Measurements from ENCODE around the gene SAMHD1. TPM values are rescaled to one million over a fixed set of nuclear protein-coding genes. Genes with fewer than 3 reads are reported as not detected.

Gene SAMHD1
- total and polyA plus RNA-seq, 2 experiments from 2014 or later, result 27.0 to 29.5 TPM

GRCh38 chr20:36926653-36927200 lies 24.8 kb downstream of the SAMHD1 start:
- H3K27me3 ChIP-seq, result no peaks in the 10 kb centered on the region
- H3K4me2 ChIP-seq, result no peak overlapping the region
- WGBS (ENCODE audit: low lambda C conversion rate, missing lambda C conversion rate), result 93% methylated on average over 6 of the region's 6 CpGs
- peaks cover 6% of the 10 kb centered on the region for H3K4me1 ChIP-seq (ENCODE audit: insufficient read depth)
- H3K79me2 ChIP-seq, result no peaks in the 10 kb centered on the region
- H2AFZ ChIP-seq, result no peak overlapping the region
- H3K36me3 ChIP-seq (replicated peaks; ENCODE audit: insufficient read depth, low read depth), result no peaks in the 10 kb centered on the region
- no peak for DNase-seq (ENCODE audit: low spot score)
- H3K9me2 ChIP-seq (replicated peaks; ENCODE audit: insufficient read depth), result no peaks in the 10 kb centered on the region
- H3K27ac ChIP-seq, result no peak overlapping the region
- H4K20me1 ChIP-seq (ENCODE audit: insufficient read depth, poor library complexity, severe bottlenecking), result no peaks in the 10 kb centered on the region
- H3K4me3 ChIP-seq, result no peak overlapping the region
- H3K9me3 ChIP-seq (ENCODE audit: low read depth), result no peaks in the 10 kb centered on the region
- TF ChIP-seq, protein P1, sequence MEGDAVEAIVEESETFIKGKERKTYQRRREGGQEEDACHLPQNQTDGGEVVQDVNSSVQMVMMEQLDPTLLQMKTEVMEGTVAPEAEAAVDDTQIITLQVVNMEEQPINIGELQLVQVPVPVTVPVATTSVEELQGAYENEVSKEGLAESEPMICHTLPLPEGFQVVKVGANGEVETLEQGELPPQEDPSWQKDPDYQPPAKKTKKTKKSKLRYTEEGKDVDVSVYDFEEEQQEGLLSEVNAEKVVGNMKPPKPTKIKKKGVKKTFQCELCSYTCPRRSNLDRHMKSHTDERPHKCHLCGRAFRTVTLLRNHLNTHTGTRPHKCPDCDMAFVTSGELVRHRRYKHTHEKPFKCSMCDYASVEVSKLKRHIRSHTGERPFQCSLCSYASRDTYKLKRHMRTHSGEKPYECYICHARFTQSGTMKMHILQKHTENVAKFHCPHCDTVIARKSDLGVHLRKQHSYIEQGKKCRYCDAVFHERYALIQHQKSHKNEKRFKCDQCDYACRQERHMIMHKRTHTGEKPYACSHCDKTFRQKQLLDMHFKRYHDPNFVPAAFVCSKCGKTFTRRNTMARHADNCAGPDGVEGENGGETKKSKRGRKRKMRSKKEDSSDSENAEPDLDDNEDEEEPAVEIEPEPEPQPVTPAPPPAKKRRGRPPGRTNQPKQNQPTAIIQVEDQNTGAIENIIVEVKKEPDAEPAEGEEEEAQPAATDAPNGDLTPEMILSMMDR (IDR thresholded peaks at IDR 0.05; ENCODE audit: poor library complexity), result no peak
- TF ChIP-seq EZH2 (IDR thresholded peaks at IDR 0.05; ENCODE audit: borderline replicate concordance) (no peak), EZH2phosphoT487 (IDR thresholded peaks at IDR 0.05; ENCODE audit: low read depth, severe bottlenecking, unreplicated experiment) (no peak)

GRCh38 chr20:36925234-36925633 lies 26.3 kb downstream of the SAMHD1 start:
- TF ChIP-seq EZH2phosphoT487 (IDR thresholded peaks at IDR 0.05; ENCODE audit: low read depth, severe bottlenecking, unreplicated experiment), result no peak
- no peak for TF ChIP-seq EZH2 (IDR thresholded peaks at IDR 0.05; ENCODE audit: borderline replicate concordance)
- TF ChIP-seq, protein P1 (IDR thresholded peaks at IDR 0.05; ENCODE audit: poor library complexity), result no peak
- no peaks in the 10 kb centered on the region for H3K27me3 ChIP-seq
- 82% methylated on average over 2 of the region's 2 CpGs for WGBS (ENCODE audit: low lambda C conversion rate, missing lambda C conversion rate)
- no peaks in the 10 kb centered on the region for H3K9me2 ChIP-seq (replicated peaks; ENCODE audit: insufficient read depth)
- no peak for DNase-seq (ENCODE audit: low spot score)
- H4K20me1 ChIP-seq (ENCODE audit: insufficient read depth, poor library complexity, severe bottlenecking), result no peaks in the 10 kb centered on the region
- H3K4me3 ChIP-seq, result no peak overlapping the region
- no peak overlapping the region for H3K27ac ChIP-seq
- H3K9me3 ChIP-seq (ENCODE audit: low read depth), result no peaks in the 10 kb centered on the region
- no peaks in the 10 kb centered on the region for H3K79me2 ChIP-seq
- H2AFZ ChIP-seq, result no peak overlapping the region
- no peak overlapping the region for H3K4me2 ChIP-seq
- no peaks in the 10 kb centered on the region for H3K4me1 ChIP-seq (ENCODE audit: insufficient read depth)
- no peaks in the 10 kb centered on the region for H3K36me3 ChIP-seq (replicated peaks; ENCODE audit: insufficient read depth, low read depth)

- WGBS (ENCODE audit: low lambda C conversion rate, missing lambda C conversion rate), result 90% methylated on average over 9 of the region's 9 CpGs
- no peak for DNase-seq (ENCODE audit: low spot score)
- no peak overlapping the region for H3K27ac ChIP-seq
These were observed 27.1 kb downstream of the SAMHD1 start for GRCh38 chr20:36924167-36925045.

DNA sequence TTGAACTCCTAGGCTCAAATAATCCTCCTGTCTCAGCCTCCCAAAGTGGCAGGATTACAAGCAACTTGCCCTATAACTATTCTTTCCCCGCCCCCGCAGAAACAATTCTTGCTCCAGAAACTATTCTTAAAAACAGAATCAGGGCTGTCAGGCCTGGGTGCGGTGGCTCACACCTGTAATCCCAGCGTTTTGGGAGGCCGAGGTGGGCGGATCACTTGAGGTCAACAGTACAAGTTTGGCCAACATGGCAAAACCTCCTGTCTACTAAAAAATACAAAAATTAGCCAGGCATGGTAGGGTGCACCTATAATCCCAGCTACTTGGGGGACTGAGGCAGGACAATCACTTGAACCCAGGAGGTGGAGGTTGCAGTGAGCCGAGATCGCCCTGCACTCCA lies 31.2 kb downstream of the SAMHD1 start:
- DNase-seq (ENCODE audit: low spot score), result no peak
- TF ChIP-seq, protein P1 (IDR thresholded peaks at IDR 0.05; ENCODE audit: poor library complexity), result no peak
- TF ChIP-seq EZH2phosphoT487 (IDR thresholded peaks at IDR 0.05; ENCODE audit: low read depth, severe bottlenecking, unreplicated experiment), result no peak
- TF ChIP-seq EZH2 (IDR thresholded peaks at IDR 0.05; ENCODE audit: borderline replicate concordance), result no peak
- no peak overlapping the region for H3K27ac ChIP-seq
- no peak overlapping the region for H3K4me2 ChIP-seq
- H3K36me3 ChIP-seq (replicated peaks; ENCODE audit: insufficient read depth, low read depth), result no peaks in the 10 kb centered on the region
- H2AFZ ChIP-seq, result no peak overlapping the region
- H3K9me3 ChIP-seq (ENCODE audit: low read depth), result no peaks in the 10 kb centered on the region
- no peaks in the 10 kb centered on the region for H3K79me2 ChIP-seq
- H3K4me1 ChIP-seq (ENCODE audit: insufficient read depth), result no peaks in the 10 kb centered on the region
- no peaks in the 10 kb centered on the region for H3K9me2 ChIP-seq (replicated peaks; ENCODE audit: insufficient read depth)
- H3K4me3 ChIP-seq, result no peak overlapping the region
- no peaks in the 10 kb centered on the region for H4K20me1 ChIP-seq (ENCODE audit: insufficient read depth, poor library complexity, severe bottlenecking)
- WGBS (ENCODE audit: low lambda C conversion rate, missing lambda C conversion rate), result 80% methylated on average over 8 of the region's 8 CpGs
- no peaks in the 10 kb centered on the region for H3K27me3 ChIP-seq

More at GRCh38 chr20:36924167-36925045, 27.1 kb downstream of the SAMHD1 start:
- Histone ChIP-seq H2AFZ (no peak overlapping the region), H3K27me3 (no peaks in the 10 kb centered on the region), H3K79me2 (no peaks in the 10 kb centered on the region), H4K20me1 (ENCODE audit: insufficient read depth, poor library complexity, severe bottlenecking) (no peaks in the 10 kb centered on the region), H3K36me3 (replicated peaks; ENCODE audit: insufficient read depth, low read depth) (no peaks in the 10 kb centered on the region), H3K9me2 (replicated peaks; ENCODE audit: insufficient read depth) (no peaks in the 10 kb centered on the region), H3K4me2 (no peak overlapping the region), H3K9me3 (ENCODE audit: low read depth) (no peaks in the 10 kb centered on the region), H3K4me3 (no peak overlapping the region), H3K4me1 (ENCODE audit: insufficient read depth) (no peaks in the 10 kb centered on the region)
- no peak for TF ChIP-seq EZH2 (IDR thresholded peaks at IDR 0.05; ENCODE audit: borderline replicate concordance)

Data from hepatocyte (in vitro differentiated cells).